Osteoblast (primary cell): ENCODE measurements around the gene CFAP410. TPM values are rescaled to one million over a fixed set of nuclear protein-coding genes. Genes with fewer than 3 reads are reported as not detected.

Experiments used
- DNase-seq: peaks from one replicate; pipeline ENCODE4 v3.0.0; 2011; ENCODE audit warnings: low spot score, mixed read lengths; ENCODE audit not compliant: insufficient read length; ENCODE audit errors: missing footprints
- H2AFZ ChIP-seq: 2 replicates; pipeline ENCODE4 v1.6.0; 2011; ENCODE audit warnings: mild to moderate bottlenecking, low read length
- H3K27ac ChIP-seq: 2 replicates; pipeline ENCODE4 v1.5.1; 2011; ENCODE audit warnings: mild to moderate bottlenecking, low read depth, low read length, moderate library complexity
- H3K27me3 ChIP-seq: 2 replicates; pipeline ENCODE4 v1.6.0; 2012; ENCODE audit warnings: mild to moderate bottlenecking, control low read depth, inconsistent platforms, low read length, moderate library complexity; ENCODE audit not compliant: insufficient read depth
- H3K36me3 ChIP-seq: 2 replicates; pipeline ENCODE4 v1.5.1; 2011; ENCODE audit warnings: mild to moderate bottlenecking, low read length, control low read depth, moderate library complexity; ENCODE audit not compliant: insufficient read depth
- H3K4me1 ChIP-seq: 2 replicates; pipeline ENCODE4 v1.5.1; 2011; ENCODE audit warnings: mild to moderate bottlenecking, low read length, control low read depth, moderate library complexity; ENCODE audit not compliant: insufficient read depth
- H3K4me2 ChIP-seq: 2 replicates; pipeline ENCODE4 v1.6.0; 2011; ENCODE audit warnings: mild to moderate bottlenecking, low read length; ENCODE audit not compliant: insufficient read depth
- H3K4me3 ChIP-seq: fragments of 200-600 bp; sonication (generic); 3 replicates; pipeline ENCODE4 v1.5.1; 2012; ENCODE audit warnings: mild to moderate bottlenecking, low read length, inconsistent platforms; ENCODE audit not compliant: insufficient read depth
- H3K79me2 ChIP-seq: 2 replicates; pipeline ENCODE4 v1.6.0; 2012; ENCODE audit warnings: mild to moderate bottlenecking, low read length, control low read depth, inconsistent platforms; ENCODE audit not compliant: insufficient read depth
- H3K9me3 ChIP-seq: 2 replicates; pipeline ENCODE4 v1.5.1; 2011; ENCODE audit warnings: low read depth, low read length, control low read depth
- H4K20me1 ChIP-seq: 2 replicates; pipeline ENCODE4 v1.6.0; 2012; ENCODE audit warnings: mild to moderate bottlenecking, low read length, control low read depth; ENCODE audit not compliant: insufficient read depth
- total RNA-seq: library from RNA; depleted of rRNA; stranded (reverse); fragments of >200 nt; gene quantifications from 2 replicates; pipeline ENCODE4 v1.2.3, GENCODE V29; 2012
- TF ChIP-seq, protein P1 (sequence below): IDR thresholded peaks from 2 replicates; pipeline ENCODE4 v1.5.1; 2011; ENCODE audit warnings: mild to moderate bottlenecking, low read depth, low read length, moderate library complexity; ENCODE audit errors: extremely low read depth

The CFAP410 gene
- total RNA-seq, 1 donor = 14.5 TPM

DNA sequence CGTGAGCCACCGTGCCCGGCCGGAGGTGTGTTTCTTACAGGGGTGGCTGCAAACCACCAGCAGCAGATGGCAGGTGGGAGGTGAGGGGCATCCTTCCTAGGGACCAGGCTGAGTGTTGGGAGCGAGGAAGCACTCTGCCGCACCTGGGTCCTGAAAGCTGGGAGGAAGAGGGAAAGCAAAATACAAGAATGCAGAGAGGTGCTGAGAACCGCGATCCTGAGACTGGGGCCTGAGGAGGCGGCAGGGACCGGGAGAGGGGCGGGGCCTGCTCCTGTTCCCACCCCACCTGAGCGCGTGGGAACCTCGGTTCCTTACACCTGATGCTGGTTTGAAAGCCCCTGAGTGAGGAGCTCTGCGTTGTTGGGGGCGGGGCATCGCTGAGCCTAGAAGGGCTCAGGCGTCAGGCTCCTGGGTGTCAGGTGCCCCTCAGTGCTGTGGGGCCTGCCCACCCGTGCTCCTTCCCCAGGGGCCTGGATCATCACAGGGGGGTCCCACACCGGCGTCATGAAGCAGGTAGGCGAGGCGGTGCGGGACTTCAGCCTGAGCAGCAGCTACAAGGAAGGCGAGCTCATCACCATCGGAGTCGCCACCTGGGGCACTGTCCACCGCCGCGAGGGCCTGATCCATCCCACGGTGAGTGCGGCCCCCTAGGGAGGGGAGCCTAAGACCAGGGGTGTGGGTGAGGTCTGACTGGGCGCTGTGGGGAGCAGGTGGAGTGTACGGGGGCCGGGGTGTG is 29.7 kb upstream of the CFAP410 start:
- peak; percentile 76 for DNase-seq

DNA sequence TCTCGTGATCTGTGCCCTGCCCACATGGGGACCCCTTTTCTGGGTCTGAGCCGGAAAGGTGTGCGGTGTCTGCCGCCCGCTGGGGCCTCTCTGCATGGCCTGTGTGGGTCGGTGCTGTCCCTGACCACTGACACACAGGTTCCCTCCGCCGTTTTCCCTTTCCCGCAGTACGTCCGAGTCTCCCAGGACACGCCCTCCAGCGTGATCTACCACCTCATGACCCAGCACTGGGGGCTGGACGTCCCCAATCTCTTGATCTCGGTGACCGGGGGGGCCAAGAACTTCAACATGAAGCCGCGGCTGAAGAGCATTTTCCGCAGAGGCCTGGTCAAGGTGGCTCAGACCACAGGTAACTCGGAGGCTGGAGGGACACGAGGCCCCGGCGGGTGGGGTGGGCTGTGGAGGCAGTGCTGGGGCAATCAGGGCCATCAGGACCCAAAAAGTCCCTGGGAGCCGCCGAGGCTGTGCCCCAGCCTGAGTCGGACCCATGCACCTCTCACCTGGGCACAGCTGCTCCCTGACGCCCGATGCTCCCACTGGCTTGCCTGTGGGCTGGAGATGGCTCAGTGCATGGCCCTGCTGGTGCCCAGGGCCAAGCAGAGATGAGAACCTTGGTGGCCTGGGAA is 27.5 kb upstream of the CFAP410 start:
- TF ChIP-seq, protein P1, sequence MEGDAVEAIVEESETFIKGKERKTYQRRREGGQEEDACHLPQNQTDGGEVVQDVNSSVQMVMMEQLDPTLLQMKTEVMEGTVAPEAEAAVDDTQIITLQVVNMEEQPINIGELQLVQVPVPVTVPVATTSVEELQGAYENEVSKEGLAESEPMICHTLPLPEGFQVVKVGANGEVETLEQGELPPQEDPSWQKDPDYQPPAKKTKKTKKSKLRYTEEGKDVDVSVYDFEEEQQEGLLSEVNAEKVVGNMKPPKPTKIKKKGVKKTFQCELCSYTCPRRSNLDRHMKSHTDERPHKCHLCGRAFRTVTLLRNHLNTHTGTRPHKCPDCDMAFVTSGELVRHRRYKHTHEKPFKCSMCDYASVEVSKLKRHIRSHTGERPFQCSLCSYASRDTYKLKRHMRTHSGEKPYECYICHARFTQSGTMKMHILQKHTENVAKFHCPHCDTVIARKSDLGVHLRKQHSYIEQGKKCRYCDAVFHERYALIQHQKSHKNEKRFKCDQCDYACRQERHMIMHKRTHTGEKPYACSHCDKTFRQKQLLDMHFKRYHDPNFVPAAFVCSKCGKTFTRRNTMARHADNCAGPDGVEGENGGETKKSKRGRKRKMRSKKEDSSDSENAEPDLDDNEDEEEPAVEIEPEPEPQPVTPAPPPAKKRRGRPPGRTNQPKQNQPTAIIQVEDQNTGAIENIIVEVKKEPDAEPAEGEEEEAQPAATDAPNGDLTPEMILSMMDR = no peak
- Histone ChIP-seq H3K79me2 (no peaks in the 10 kb centered on the region), H3K27ac (no peak overlapping the region), H3K4me3 (no peak overlapping the region), H2AFZ (no peak overlapping the region), H3K4me1 (no peaks in the 10 kb centered on the region), H3K9me3 (no peaks in the 10 kb centered on the region), H3K36me3 (no peaks in the 10 kb centered on the region), H4K20me1 (no peaks in the 10 kb centered on the region), H3K27me3 (no peaks in the 10 kb centered on the region), H3K4me2 (no peak overlapping the region)
- DNase-seq = peak; percentile 46

More for the DNA sequence above, 29.7 kb upstream of the CFAP410 start:
- Histone ChIP-seq H3K9me3 (no peaks in the 10 kb centered on the region), H2AFZ (no peak overlapping the region), H4K20me1 (no peaks in the 10 kb centered on the region), H3K4me2 (no peak overlapping the region), H3K36me3 (no peaks in the 10 kb centered on the region), H3K79me2 (no peaks in the 10 kb centered on the region), H3K4me3 (no peak overlapping the region), H3K4me1 (no peaks in the 10 kb centered on the region), H3K27ac (no peak overlapping the region), H3K27me3 (no peaks in the 10 kb centered on the region)
- TF ChIP-seq, protein P1 = no peak

DNA sequence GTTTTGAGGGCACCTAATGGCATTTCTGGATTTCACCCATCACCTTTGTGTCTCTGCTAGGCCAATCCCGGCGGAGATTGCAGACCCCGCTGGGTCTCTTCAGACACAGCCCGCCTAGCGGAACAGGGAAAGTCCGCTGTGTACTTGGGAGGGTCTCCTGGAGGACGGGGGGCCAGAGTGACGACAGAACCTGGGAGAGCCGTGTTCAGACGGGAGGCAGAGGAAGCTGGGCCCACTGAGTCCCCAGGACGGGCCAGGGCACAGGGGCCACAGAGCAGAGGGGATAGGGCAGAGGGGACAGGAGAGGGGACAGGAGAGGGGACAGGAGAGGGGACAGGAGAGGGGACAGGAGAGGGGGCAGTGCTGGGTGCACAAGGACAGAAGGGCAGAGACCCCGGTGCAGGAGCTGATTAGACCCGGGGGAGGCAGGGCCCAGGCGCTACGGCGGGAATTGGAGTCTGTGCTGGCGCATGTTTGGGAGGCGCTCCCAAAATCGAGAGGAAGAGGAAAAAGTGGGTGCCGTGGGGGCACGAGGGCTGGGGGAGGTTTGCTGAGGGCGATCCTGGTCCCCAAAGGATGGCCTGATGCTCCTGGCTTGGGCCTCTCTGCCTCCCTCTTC is 26.9 kb upstream of the CFAP410 start:
- Histone ChIP-seq H3K4me1 (no peaks in the 10 kb centered on the region), H2AFZ (no peak overlapping the region), H3K4me2 (no peak overlapping the region), H3K27ac (no peak overlapping the region), H3K36me3 (no peaks in the 10 kb centered on the region), H4K20me1 (no peaks in the 10 kb centered on the region), H3K4me3 (no peak overlapping the region), H3K79me2 (no peaks in the 10 kb centered on the region), H3K27me3 (no peaks in the 10 kb centered on the region), H3K9me3 (no peaks in the 10 kb centered on the region)
- TF ChIP-seq, protein P1 = no peak
- DNase-seq = peak; percentile 67
